Uterus (tissue), 4 donors: ENCODE measurements around the gene PLD1. TPM values are rescaled to one million over a fixed set of nuclear protein-coding genes. Genes with fewer than 3 reads are reported as not detected.

ENCODE experiments used
- DNase-seq, 2 donors: peaks; one replicate each; pipeline ENCODE4 v3.0.0-alpha.2; 2019 to 2020
- H3K27ac ChIP-seq, 2 donors: fragments of 200-600 bp; sonication (generic); 1 replicate in 1 of 2; 2 replicates in 1 of 2; pipeline ENCODE4 v1.5.1; 2016 to 2018
- H3K27me3 ChIP-seq, 2 donors: fragments of 200-600 bp; sonication (generic); one replicate each; pipeline ENCODE4 v1.5.1; 2018 to 2019; ENCODE audit warnings: control low read depth in 1 of 2
- H3K36me3 ChIP-seq, 2 donors: fragments of 200-600 bp; sonication (generic); one replicate each; pipeline ENCODE4 v1.5.1; 2019; ENCODE audit warnings: control low read depth in 1 of 2
- H3K4me1 ChIP-seq, 2 donors: fragments of 200-600 bp; sonication (generic); one replicate each; pipeline ENCODE4 v1.5.1; 2018 to 2019; ENCODE audit warnings: control low read depth in 1 of 2
- H3K4me3 ChIP-seq, 2 donors: fragments of 200-600 bp; sonication (generic); 1 replicate in 1 of 2; 2 replicates in 1 of 2; pipeline ENCODE4 v1.5.1; 2018 to 2019; ENCODE audit warnings: mild to moderate bottlenecking in 1 of 2
- H3K9me3 ChIP-seq, 2 donors: fragments of 200-600 bp; sonication (generic); one replicate each; pipeline ENCODE4 v1.5.1; 2019; ENCODE audit warnings: control low read depth in 1 of 2
- CTCF ChIP-seq, 4 experiments: fragments of 200-600 bp in 2 of 4; fragments of 450-650 bp in 2 of 4; sonication (generic) in 2 of 4; IDR thresholded peaks; one replicate each; pipeline ENCODE4 v1.5.1; 2016 to 2019; ENCODE audit warnings: antibody characterized with exemption in 4 of 4, mild to moderate bottlenecking in 2 of 4, moderate library complexity in 1 of 4
- POLR2A ChIP-seq, 2 donors: fragments of 450-650 bp; IDR thresholded peaks; one replicate each; pipeline ENCODE4 v1.6.1; 2016; ENCODE audit warnings: antibody characterized with exemption in 2 of 2, mild to moderate bottlenecking in 1 of 2, moderate library complexity in 1 of 2
- intact Hi-C: fragments of 100-400 bp; cut with DNase I; formaldehyde crosslinking; loops from one replicate; pipeline ENCODE4 v1.15.1; 2023; ENCODE audit warnings: low total_unique reads
- total RNA-seq, 4 donors: library from RNA; depleted of rRNA in 3 of 4; stranded (reverse); fragments of >200 nt in 3 of 4; gene quantifications; one replicate each; pipeline versions ENCODE4 v1.1.0 to v1.2.4, GENCODE V29; 2014 to 2023
- donor health status: DM: yes; HTN: yes; CAD: no.

PLD1 gene
- total RNA-seq, 4 donors from 2014 or later, result 15.6 to 94.8 (median 30.8) TPM

GRCh38 chr3:171687581-171687980 is 122.7 kb downstream of the PLD1 start:
- no peaks in the 10 kb centered on the region for H3K27me3 ChIP-seq
- H3K9me3 ChIP-seq, result no peaks in the 10 kb centered on the region
- no peak for DNase-seq
- TF ChIP-seq POLR2A (IDR thresholded peaks at IDR 0.05), result no peak
- TF ChIP-seq CTCF (IDR thresholded peaks at IDR 0.05), result no peak
- no peaks in the 10 kb centered on the region for H3K36me3 ChIP-seq
- H3K27ac ChIP-seq, result no peak overlapping the region
- no peak overlapping the region for H3K4me3 ChIP-seq
- intact Hi-C loops, result no loop called here
- H3K4me1 ChIP-seq, result no peaks in the 10 kb centered on the region

- no peak overlapping the region for H3K4me3 ChIP-seq
- TF ChIP-seq CTCF (IDR thresholded peaks at IDR 0.05) (no peak), POLR2A (IDR thresholded peaks at IDR 0.05) (no peak)
- H3K27me3 ChIP-seq, result no peaks in the 10 kb centered on the region
- no peak for DNase-seq
- no peaks in the 10 kb centered on the region for H3K4me1 ChIP-seq
- H3K36me3 ChIP-seq, result no peaks in the 10 kb centered on the region
- H3K9me3 ChIP-seq, result no peaks in the 10 kb centered on the region
- intact Hi-C loops, result no loop called here
- H3K27ac ChIP-seq, result no peak overlapping the region
These were observed 123.2 kb downstream of the PLD1 start for GRCh38 chr3:171687064-171687463.

GRCh38 chr3:171685116-171685895 is 125.0 kb downstream of the PLD1 start:
- intact Hi-C loops, result no loop called here
- Histone ChIP-seq H3K36me3 (no peaks in the 10 kb centered on the region), H3K27me3 (no peaks in the 10 kb centered on the region), H3K4me1 (no peaks in the 10 kb centered on the region), H3K4me3 (no peak overlapping the region), H3K9me3 (no peaks in the 10 kb centered on the region), H3K27ac (no peak overlapping the region)
- TF ChIP-seq CTCF (IDR thresholded peaks at IDR 0.05), result no peak
- no peak for TF ChIP-seq POLR2A (IDR thresholded peaks at IDR 0.05)
- no peak for DNase-seq

GRCh38 chr3:171684221-171684620 is 126.1 kb downstream of the PLD1 start:
- Histone ChIP-seq H3K27ac (no peak overlapping the region), H3K36me3 (no peaks in the 10 kb centered on the region), H3K4me3 (no peak overlapping the region), H3K4me1 (no peaks in the 10 kb centered on the region), H3K27me3 (no peaks in the 10 kb centered on the region), H3K9me3 (no peaks in the 10 kb centered on the region)
- intact Hi-C loops, result no loop called here
- no peak for TF ChIP-seq CTCF (IDR thresholded peaks at IDR 0.05)
- no peak for TF ChIP-seq POLR2A (IDR thresholded peaks at IDR 0.05)
- no peak for DNase-seq

- DNase-seq, result no peak
- Histone ChIP-seq H3K4me1 (no peaks in the 10 kb centered on the region), H3K27ac (no peak overlapping the region), H3K27me3 (no peaks in the 10 kb centered on the region), H3K4me3 (no peak overlapping the region), H3K9me3 (no peaks in the 10 kb centered on the region), H3K36me3 (no peaks in the 10 kb centered on the region)
- TF ChIP-seq POLR2A (IDR thresholded peaks at IDR 0.05), result no peak
- TF ChIP-seq CTCF (IDR thresholded peaks at IDR 0.05), result no peak
- intact Hi-C loops, result no loop called here
These were observed 127.5 kb downstream of the PLD1 start for GRCh38 chr3:171682743-171683142.
